Duodenal mucosa (tissue), 2 donors: ENCODE results near the gene ERAP2.
"Not testable (repeated sequence)": the region's sequence is repeated elsewhere in the genome, so short reads cannot be mapped to it uniquely, and the experiment has no call there.

ENCODE experiments used
- H3K27ac ChIP-seq: one replicate; pipeline ENCODE4 v1.7.0; 2013; ENCODE audit warnings: low read depth, low read length
- H3K27me3 ChIP-seq, 2 donors: one replicate each; pipeline ENCODE4 v1.7.0; 2013; ENCODE audit warnings: low read length in 2 of 2, control low read depth in 1 of 2; ENCODE audit not compliant: insufficient read depth in 2 of 2, control insufficient read depth in 1 of 2
- H3K36me3 ChIP-seq, 2 donors: one replicate each; pipeline ENCODE4 v1.7.0; 2013; ENCODE audit warnings: low read length in 2 of 2, control low read depth in 1 of 2; ENCODE audit not compliant: insufficient read depth in 2 of 2, control insufficient read depth in 1 of 2
- H3K4me1 ChIP-seq, 2 donors: one replicate each; pipeline ENCODE4 v1.7.0; 2013; ENCODE audit warnings: low read length in 2 of 2, control low read depth in 1 of 2; ENCODE audit not compliant: insufficient read depth in 2 of 2, control insufficient read depth in 1 of 2
- H3K4me3 ChIP-seq, 2 donors: one replicate each; pipeline ENCODE4 v1.7.0; 2013; ENCODE audit warnings: low read length in 2 of 2, low read depth in 1 of 2
- H3K9ac ChIP-seq, 2 donors: one replicate each; pipeline ENCODE4 v1.7.0; 2013; ENCODE audit warnings: low read length in 2 of 2, low read depth in 1 of 2
- H3K9me3 ChIP-seq, 2 donors: one replicate each; pipeline ENCODE4 v1.7.0; 2013; ENCODE audit warnings: low read length in 2 of 2, control low read depth in 1 of 2; ENCODE audit not compliant: control insufficient read depth in 1 of 2

Gene ERAP2

DNA sequence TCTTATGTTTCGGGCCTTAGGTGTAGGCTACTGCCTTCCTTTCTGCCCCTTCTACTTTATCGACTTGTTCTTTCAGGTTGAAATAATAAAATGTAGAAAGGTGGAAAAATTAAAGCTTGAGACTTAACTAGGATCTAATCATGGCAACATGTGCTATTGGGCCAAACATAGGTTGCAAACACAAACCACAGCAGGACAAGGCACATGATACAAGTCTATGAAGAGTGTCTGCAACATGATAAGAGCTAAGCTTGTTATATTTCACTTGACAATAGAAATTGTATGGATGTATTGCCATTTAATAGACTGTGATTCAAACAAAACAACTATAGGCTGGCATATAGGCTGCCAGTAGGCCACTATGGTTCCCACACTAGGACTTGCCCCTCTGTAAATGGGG is 1.7 kb upstream of the ERAP2 start:
- Histone ChIP-seq H3K27ac (no peak overlapping the region), H3K36me3 (peaks cover 2% of the 10 kb centered on the region in 2 donors), H3K9ac (no peak overlapping the region), H3K27me3 (no peaks in the 10 kb centered on the region), H3K4me1 (peaks cover 20% of the 10 kb centered on the region in 2 donors), H3K4me3 (no peak overlapping the region), H3K9me3 (no peaks in the 10 kb centered on the region)

DNA sequence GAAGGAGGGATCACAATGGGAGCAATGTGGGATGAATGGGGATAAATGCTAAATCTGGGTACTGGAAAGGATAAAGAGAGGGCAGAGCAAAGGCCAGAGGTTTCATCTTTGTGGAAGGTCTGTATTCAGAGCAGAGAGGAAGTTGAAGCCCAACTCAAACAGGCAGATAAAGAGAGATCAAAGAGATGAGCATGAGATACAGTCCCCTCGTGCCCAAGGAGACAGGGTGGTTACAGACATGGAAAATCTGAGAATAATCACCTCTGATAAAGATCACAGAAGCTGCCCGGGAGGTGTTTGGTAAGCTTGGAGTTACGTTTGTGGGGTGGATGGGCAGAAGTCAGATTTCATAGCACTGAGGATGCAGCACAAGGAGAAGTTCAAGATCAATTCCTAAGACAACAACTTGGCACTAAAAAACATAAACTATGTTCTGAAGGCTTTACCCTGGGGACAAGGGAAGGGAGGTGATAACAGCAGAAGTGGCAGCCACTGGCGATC is 459 bp upstream of the ERAP2 start:
- Histone ChIP-seq H3K27me3 (no peaks in the 10 kb centered on the region), H3K36me3 (peaks cover 5 to 7% of the 10 kb centered on the region in 2 donors), H3K4me3 (peak overlapping the region; percentile 91 to 95), H3K27ac (no peak overlapping the region), H3K9ac (peak overlapping the region in 1 of 2 donors; percentile 84), H3K9me3 (no peaks in the 10 kb centered on the region), H3K4me1 (peaks cover 29 to 31% of the 10 kb centered on the region in 2 donors)

DNA sequence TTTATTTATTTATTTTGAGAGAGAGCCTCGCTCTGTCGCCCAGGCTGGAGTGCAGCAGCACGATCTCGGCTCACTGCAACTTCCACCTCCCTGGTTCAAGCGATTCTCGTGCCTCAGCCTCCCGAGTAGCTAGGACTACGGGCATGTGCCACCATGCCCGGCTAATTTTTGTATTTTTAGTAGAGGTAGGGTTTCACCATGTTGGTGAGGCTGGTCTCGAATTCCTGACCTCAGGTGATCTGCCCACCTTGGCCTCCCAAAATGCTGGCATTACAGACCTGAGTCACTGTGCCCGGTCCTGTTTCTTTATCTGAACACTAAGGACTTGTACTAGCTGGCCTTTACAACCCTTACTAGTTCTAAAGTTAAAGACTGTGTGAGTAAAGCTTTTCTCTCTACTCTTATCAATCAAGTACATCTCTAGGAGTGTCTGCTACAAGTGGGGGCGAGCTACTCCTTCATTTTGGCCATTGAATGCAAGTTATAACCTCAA is 723 bp downstream of the ERAP2 start:
- peaks cover 10 to 12% of the 10 kb centered on the region in 2 donors for H3K36me3 ChIP-seq
- not testable (repeated sequence) for H3K27me3 ChIP-seq, H3K9me3 ChIP-seq, H3K27ac ChIP-seq
- peaks cover 41 to 42% of the 10 kb centered on the region in 2 donors for H3K4me1 ChIP-seq
- peak overlapping the region; percentile 91 to 95 for H3K4me3 ChIP-seq
- H3K9ac ChIP-seq = peak overlapping the region; percentile 58 to 84

DNA sequence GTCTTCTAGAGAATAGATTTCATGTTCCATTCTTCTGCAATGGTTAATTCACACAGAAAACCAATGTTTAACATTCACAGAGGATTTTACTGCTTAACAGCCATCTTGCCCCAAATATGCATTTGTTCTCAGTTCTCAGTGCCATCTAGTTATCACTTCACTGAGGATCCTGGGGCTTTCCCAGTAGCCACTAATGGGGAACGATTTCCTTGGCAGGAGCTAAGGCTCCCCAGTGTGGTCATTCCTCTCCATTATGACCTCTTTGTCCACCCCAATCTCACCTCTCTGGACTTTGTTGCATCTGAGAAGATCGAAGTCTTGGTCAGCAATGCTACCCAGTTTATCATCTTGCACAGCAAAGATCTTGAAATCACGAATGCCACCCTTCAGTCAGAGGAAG is 3.4 kb downstream of the ERAP2 start:
- H3K36me3 ChIP-seq = peaks cover 16 to 19% of the 10 kb centered on the region in 2 donors
- no peaks in the 10 kb centered on the region for H3K27me3 ChIP-seq
- no peaks in the 10 kb centered on the region for H3K9me3 ChIP-seq
- no peak overlapping the region for H3K9ac ChIP-seq
- H3K27ac ChIP-seq = no peak overlapping the region
- H3K4me3 ChIP-seq = no peak overlapping the region
- H3K4me1 ChIP-seq = peaks cover 48 to 49% of the 10 kb centered on the region in 2 donors

DNA sequence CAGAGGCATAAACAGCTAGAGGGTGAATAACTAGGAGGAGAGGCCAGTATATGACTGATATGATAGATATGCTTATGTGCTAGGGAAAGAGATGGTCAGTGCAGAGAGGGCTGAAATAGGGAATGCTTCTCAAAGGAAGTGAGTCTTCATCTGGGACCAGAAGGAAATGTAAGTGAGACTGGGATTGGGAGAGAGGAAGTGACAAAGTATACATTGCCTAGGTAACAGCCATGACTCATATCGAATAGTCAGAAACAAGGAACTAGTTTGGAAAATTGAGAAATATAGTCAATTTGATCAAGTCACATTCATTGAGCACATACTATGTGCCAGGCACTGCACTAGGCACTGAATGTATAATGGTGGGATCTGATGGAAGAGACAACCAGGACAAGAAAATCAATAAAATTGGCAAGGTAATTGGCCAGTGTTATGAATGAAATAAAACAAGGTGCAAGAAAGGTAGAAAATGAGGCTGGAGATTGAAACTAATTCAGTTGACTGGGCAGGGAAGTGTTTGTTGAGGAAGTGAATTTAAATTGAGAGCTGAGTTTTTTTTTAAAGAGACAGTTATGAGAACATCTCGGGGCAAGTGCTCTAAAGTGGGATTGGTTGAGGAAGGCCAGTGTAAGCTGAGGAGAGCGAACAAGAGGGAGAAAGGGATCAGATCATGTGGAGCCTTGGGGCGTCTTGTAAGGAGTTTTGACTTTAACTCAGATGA is 4.3 kb downstream of the ERAP2 start:
- no peak overlapping the region for H3K27ac ChIP-seq
- peaks cover 49 to 56% of the 10 kb centered on the region in 2 donors for H3K4me1 ChIP-seq
- H3K9ac ChIP-seq = no peak overlapping the region
- H3K36me3 ChIP-seq = peaks cover 22 to 25% of the 10 kb centered on the region in 2 donors
- H3K9me3 ChIP-seq = no peaks in the 10 kb centered on the region
- no peaks in the 10 kb centered on the region for H3K27me3 ChIP-seq
- H3K4me3 ChIP-seq = peak overlapping the region in 1 of 2 donors; percentile 11

DNA sequence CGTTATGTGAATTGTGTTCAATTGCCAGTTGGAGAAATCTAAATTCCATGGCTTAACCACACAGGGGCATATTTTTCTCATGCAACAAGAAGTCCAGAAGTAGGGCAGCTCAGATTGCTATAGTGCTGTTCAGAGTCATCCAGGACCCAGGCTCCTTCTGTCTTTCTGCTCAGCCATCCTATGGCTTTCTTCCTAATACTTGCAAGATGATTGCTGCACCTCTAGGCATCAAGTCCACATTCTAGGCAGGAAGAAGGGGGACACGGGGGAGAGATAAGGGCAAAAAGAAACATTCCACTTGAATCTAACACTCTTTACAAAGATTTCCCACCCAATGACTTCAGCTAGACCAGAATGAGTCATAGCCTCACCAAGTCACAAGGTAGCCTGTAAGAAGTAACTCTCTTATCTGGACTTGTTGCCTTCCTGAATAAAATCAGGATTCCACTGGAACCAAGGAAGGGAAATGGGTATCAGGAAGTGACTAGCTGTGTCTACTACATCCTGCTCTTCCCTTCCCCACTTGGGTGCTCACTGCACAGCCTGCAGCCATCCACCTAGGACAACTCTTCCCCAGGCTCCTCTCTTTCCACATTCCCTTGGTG is 5.3 kb downstream of the ERAP2 start:
- Histone ChIP-seq H3K36me3 (peaks cover 26 to 29% of the 10 kb centered on the region in 2 donors), H3K27me3 (no peaks in the 10 kb centered on the region), H3K4me3 (peak overlapping the region in 1 of 2 donors; percentile 11), H3K9me3 (no peaks in the 10 kb centered on the region), H3K4me1 (peaks cover 48 to 56% of the 10 kb centered on the region in 2 donors), H3K9ac (no peak overlapping the region), H3K27ac (no peak overlapping the region)

DNA sequence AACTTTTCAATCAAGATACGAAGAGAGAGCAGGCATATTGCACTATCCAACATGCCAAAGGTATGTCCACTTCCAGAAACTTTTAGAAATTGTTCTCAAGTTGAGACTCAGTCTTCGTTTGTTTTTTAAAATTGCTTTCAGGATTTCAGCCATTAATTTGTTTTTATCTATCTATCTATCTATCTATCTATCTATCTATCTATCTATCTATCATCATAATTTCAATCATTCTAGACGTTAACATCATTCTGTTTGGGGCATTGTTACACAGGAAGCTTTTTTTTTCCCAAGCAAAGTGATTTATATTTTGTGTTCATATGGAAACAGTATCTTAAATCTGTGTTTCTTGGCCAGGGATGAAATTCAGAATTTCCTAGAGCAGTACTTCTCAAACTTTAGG is 7.6 kb downstream of the ERAP2 start:
- H3K4me1 ChIP-seq = peaks cover 39 to 47% of the 10 kb centered on the region in 2 donors
- no peaks in the 10 kb centered on the region for H3K27me3 ChIP-seq
- H3K9me3 ChIP-seq = no peaks in the 10 kb centered on the region
- no peak overlapping the region for H3K4me3 ChIP-seq
- no peak overlapping the region for H3K9ac ChIP-seq
- no peak overlapping the region for H3K27ac ChIP-seq
- H3K36me3 ChIP-seq = peaks cover 29 to 37% of the 10 kb centered on the region in 2 donors

DNA sequence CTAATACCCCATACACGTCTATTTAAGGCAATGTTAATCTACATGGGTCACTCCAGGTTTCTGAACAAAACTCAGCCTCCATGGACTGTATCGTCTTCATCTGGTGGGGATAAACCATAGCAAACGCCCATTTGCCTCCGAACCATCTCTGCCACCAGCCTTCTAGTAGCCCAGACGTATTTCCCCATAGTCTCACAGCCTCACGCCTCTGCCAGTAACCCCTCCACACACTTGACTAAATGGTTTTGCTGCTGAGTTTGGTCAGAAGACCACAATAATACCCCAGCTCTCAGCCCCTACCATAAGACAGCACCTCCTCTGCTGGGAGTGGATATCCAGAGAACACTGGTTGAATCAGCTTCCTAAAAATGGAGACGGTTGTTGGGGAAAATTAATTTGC is 8.7 kb downstream of the ERAP2 start:
- H3K36me3 ChIP-seq = peaks cover 32 to 43% of the 10 kb centered on the region in 2 donors
- H3K27me3 ChIP-seq = no peaks in the 10 kb centered on the region
- H3K9ac ChIP-seq = no peak overlapping the region
- H3K4me3 ChIP-seq = no peak overlapping the region
- H3K4me1 ChIP-seq = peaks cover 32 to 41% of the 10 kb centered on the region in 2 donors
- no peaks in the 10 kb centered on the region for H3K9me3 ChIP-seq
- no peak overlapping the region for H3K27ac ChIP-seq

DNA sequence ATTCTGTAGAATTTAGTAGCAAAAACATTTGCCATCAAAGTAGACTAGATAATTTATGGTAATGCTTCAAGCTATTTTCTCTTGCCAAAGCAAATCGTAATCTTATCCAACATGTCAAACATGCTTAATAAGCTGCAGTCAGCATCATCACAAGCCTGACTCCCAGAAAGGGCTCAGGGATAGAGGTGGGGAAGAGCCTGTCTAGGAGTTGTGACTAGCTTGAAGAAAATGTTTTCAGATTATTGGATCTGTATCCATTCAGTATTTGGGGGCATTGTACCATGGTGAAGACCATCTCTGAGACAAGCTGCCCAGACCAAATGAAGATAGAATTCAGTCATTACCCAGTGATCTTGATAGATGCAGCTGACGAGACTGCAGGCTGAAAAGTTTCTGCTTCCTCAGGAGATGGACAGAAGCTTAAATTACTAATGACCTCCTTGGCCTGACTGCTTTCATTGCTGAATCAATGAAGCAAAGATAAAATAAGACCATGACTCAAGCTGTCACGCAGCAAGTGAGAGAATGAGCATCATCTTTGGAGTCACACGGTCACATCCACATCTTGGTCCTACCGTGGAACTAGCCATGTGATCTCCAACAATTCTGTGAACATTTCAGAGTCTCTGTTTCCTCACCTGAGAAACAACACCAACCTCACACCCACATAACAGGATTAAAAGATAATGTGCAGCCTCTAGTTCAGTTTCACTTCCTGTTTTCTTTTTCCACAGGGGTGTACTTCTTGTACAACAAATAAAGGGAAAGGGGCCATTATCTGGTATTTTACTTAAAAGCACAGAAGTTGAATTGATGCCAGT is 9.4 kb downstream of the ERAP2 start:
- H3K4me3 ChIP-seq = no peak overlapping the region
- H3K27me3 ChIP-seq = no peaks in the 10 kb centered on the region
- peaks cover 25 to 34% of the 10 kb centered on the region in 2 donors for H3K4me1 ChIP-seq
- H3K9me3 ChIP-seq = no peaks in the 10 kb centered on the region
- no peak overlapping the region for H3K9ac ChIP-seq
- no peak overlapping the region for H3K27ac ChIP-seq
- H3K36me3 ChIP-seq = peaks cover 30 to 50% of the 10 kb centered on the region in 2 donors
